Activated CD8-positive, alpha-beta memory T cell treated with anti-CD3 and anti-CD28 coated beads for 1 hour (primary cell): Measurements from ENCODE around the gene CTTN.
"Not testable (repeated sequence)": the region's sequence is repeated elsewhere in the genome, so short reads cannot be mapped to it uniquely, and the experiment has no call there.

Experiments used
- DNase-seq, 2 donors: peaks; one replicate each; pipeline ENCODE4 v3.0.0-alpha.2; 2020; ENCODE audit warnings: low read depth in 1 of 2; ENCODE audit errors: extremely low read depth in 1 of 2

CTTN gene

DNA sequence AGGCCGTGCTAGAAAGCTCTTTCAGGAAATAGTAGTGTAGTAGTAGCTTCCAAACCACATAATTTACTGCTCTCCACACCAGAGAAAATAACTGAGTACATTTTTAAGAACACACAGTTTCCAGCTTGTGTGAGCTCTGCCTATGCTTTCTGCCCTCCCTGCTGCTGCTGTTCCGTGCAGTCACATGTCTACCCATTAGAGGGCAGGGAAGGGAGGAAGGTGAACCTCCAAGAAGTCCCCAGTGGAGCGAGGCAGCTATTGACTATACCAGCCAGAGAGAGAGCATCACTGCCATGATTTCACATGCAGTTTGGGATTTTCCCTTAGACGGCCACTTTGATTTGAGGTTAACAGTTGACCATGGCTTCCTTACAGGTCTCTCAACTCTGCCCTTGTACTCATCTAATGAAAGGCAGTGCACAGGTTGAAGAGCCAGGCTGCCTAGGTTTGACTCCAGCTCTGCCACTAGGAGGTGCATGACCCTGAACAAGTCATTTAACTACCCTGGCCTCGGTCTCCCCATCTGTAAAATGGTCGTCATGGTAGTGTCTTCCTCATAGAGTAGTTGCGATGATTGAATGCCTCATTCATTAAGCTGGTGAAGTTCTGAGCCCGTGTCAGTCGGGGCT lies 19.7 kb upstream of the CTTN start:
- DNase-seq, result no peak

- no peak for DNase-seq
Measured at GRCh38 chr11:70381350-70381749, 17.0 kb upstream of the CTTN start.

GRCh38 chr11:70381872-70382861 lies 16.2 kb upstream of the CTTN start:
- DNase-seq, result no peak

DNA sequence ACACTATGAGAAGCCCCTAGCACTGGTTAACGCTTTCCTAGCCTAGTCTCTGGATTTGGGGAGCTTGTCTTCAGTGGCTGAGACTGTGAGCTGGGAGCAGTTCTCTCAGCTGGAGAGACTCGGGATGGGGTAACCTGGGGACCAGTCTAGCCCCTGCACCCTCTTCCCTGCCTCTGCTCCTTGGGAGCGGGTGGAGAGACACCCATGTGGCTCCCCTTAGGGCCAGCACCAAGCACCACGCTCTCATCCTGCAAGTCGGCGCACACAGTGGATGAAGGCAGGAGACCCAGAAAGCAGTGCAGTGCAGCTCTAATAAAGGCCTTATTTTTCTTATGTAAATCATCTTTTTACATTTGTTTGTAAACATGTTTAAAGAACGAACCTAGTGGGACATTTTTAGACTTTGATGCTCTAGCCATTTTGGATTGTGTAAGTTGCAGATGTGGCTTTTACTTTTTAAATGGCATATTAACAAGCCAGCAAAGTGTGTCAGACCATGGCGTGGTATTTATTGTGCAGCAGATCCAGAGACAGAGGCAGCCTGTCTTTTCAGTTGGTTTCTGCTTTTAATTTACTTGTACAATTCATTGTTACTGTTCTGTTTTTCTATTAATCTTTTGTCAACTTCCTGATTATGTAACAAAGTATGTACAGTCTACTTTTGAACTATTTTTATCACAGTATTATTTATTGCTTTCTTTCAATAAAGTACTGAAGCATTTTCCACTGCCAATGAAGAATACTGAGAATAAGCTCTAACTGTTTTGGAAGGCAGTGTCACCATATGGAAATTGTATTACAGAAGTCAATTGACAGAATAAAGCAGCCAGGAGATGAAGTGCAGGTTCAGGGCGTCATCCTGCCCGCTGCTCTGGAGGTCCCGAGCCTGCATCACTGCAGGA lies 14.4 kb upstream of the CTTN start:
- no peak for DNase-seq

DNA sequence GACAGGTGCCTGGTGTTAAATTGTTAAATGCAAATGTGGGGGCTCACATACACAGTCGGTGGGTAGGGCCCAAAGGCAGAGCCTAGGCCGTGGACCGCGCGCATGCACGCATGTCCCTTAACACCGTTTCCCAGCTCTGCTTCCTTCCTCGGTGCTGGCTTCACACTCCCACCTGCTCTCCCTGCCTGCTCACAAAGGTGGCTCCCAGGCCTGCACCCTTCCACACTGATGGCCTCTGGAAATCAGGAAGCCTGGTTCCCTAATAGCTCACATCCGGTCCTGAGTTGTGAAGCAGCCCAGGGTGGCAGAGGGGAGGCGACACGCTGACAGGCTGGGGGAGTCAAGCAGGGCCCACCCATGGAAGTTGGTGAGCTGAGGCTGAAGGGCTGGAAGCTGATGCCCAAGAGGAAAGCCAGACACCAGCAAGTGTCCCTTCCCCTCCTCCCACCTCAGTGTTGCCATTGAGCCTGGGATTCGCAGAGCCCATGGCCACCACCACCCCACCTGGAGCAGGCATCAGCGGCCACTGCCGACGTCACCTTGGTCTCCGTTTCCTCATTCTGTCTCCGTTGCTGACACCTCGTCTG lies 13.7 kb upstream of the CTTN start:
- no peak for DNase-seq

DNA sequence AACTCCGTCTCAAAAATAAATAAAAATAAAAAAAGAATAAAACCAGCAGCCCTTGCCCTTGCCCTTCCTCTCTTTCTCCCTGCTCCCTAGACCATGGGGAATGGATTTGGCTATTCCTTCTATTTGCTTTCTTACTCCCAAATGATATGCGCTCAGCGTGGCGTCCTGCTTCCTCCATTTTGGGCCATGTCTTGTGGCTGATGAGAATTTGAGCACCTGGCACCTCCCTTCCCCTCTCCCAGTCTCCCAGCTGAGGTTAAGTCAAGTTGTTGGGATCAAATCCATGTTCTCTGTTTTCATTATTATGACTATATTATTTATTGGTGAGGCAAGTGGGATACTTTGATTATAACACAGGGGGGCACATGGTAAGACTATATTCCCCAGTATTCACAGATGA lies 10.8 kb upstream of the CTTN start:
- DNase-seq, result no peak

- no peak for DNase-seq
Measured at GRCh38 chr11:70389201-70389600, 9.1 kb upstream of the CTTN start.

DNA sequence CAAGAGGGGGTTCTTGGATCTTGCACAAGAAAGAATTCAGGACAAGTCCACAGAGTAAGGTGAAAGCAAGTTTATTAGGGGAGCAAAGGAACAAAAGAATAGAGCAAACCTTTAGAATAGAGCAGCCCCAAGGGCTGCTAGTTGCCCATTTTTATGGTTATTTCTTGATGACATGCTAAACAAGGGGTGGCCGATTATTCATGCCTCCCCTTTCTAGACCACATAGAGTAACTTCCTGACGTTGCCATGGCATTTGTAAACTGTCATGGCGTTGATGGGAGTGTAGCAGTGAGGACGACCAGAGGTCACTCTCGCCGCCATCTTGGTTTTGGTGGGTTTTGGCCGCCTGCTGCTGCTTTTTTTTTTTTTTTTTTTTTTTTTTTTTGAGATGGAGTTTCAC lies 7.4 kb upstream of the CTTN start:
- DNase-seq, result not testable (repeated sequence)

DNA sequence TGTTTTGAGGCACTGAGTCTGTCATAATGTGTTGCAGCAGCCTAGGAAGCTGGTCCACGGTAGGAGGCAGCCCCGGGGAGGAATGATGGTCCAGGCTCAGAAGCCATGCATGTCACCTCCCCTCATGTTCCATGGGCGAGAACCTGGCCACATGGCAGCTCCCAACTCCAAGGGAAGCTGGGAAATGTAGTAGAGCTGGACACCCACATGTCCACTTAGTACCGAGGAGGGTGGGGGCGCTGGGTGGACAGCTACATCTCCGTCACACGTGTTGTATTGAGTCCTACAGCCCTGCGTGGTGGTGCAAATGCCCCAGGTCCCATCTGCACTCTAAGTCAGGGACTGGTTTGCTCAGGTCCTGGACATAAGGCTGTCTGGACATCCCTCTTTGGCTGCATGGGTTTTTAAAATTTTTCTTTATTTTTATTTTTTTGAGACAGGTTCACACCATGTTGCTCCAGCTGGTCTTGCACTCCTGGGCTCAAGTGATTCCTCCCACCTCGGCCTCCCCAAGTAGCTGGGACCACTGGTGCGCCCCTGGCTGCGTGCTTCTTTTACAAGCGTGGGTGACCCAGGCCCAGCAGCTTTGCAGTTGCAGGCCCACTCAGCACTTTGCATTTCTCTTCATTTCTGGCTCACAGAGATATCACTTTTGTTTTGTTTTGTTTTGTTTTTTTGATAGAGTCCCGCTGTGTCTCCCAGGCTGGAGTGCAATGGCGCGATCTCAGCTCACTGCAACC lies 3.9 kb upstream of the CTTN start:
- DNase-seq, result no peak

- no peak for DNase-seq
Measured at GRCh38 chr11:70397336-70397982, 870 bp upstream of the CTTN start.

- no peak for DNase-seq
Measured at GRCh38 chr11:70398834-70399680, 728 bp downstream of the CTTN start.

GRCh38 chr11:70399681-70400112 lies 1.4 kb downstream of the CTTN start:
- no peak for DNase-seq

DNA sequence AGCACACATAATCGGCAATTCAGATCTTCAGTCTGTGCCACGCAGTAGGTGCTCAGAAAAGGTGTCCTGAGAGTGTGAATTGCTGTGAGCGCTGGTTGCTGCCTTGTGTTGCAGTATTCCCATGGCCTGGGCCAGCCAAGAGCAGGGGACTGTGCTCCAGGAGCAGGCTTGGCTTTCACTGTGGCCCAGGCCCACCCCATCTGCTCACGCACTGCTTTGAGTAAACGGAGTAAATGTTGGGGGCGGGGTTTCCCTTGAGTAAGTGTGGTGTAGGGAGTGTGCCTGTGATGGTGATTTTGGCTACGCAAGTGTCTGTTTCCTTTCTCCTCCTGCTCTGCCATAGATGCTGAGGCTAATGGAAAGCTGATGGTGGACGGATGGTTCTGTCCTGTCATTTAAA lies 2.3 kb downstream of the CTTN start:
- no peak for DNase-seq

DNA sequence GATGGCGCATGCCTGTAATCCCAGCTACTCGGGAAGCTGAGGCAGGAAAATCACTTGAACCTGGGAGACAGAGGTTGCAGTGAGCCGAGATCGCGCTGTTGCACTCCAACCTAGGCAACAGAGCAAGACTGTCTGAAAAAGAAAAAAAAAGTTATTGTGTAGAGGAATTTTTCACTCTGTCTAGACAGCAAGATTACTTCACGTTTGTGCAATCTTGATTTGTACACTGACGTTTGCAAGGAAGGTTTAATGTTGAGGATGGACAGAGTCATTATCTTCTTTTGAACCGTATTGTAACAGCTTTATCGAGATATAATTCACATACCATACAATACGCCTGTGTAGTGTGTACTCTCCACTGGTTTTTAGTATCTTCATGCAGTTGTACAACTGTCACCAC lies 3.7 kb downstream of the CTTN start:
- DNase-seq, result no peak

DNA sequence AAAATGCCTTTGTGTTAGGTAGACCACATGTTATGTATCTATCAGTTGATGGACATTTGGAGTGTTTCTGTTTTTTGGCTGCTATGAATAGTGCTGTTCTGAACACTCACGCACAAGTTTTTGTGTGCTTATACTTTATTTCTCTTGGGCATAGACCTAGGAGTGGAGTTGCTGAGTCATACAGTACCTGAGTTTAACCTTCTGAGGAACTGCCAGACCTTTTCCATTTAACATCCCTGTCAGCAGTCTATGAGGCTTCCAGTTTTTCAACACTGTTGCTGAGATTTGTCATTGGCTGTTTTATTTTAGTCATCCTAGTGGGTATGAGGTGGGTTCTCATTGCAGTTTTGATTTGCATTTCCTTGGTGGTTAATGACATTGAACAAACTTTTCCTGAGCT lies 4.4 kb downstream of the CTTN start:
- DNase-seq, result no peak

GRCh38 chr11:70404244-70404643 lies 5.9 kb downstream of the CTTN start:
- no peak for DNase-seq

DNA sequence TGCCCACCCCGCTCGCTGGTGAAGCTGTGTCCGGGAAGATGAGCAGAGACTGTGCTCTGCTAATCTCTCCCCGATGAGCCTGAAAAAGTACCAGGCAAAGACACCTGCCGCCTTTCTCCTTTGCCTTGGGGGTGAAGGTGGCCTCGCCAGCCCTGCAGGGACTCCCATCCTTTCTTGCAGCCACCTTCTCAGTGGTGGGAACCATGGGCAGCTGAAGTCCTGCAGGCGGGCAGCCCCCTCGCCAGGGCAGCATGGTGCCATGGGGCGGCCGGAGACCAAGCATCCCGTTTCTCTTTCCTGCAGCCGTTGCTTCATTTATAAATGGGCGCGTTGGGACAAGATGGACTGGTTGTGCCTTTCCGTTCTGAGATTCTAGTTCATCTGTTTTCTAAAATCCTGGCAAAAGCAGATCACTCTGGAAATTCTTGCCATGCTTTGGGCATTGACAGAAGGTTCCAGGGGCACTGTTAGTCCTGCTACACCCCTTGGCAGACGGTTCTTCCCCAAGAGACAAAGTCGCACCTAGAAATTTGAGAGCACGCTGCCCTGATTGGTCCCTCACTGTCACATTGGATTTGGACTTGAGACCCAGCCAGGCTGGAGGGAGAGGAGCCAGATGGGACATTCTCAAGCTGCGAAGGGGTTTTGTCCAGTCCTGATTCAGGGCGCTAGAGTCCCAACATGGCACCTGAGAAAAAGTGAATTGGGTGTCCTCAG lies 7.5 kb downstream of the CTTN start:
- no peak for DNase-seq

DNA sequence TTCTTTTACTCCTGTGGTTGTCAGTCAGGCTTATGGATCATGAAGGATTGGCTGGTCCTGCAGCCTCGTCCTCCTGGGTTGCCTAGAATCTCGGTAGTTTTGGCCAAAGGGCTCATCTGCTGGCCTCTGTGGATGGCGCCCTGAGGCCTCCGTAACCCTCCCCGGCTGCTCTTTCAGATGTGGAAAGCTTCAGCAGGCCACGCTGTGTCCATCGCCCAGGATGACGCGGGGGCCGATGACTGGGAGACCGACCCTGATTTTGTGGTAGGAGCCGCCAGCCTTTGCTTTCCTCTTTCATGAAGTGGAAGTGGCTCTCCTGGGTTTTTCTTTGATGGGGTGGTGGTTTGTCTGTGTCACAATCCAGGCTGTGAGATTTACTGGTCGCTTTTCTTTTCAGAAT lies 8.8 kb downstream of the CTTN start:
- no peak for DNase-seq
